Urothelium cell line (cell line): ENCODE measurements around the gene TCAF1.

Source experiments
- DNase-seq: peaks from one replicate; pipeline ENCODE4 v3.0.0; 2011; ENCODE audit warnings: low spot score, mixed read lengths
- FAIRE-seq: peaks from 2 replicates; lab custom pipeline; 2011; peaks lifted over from hg19 to GRCh38; lab: Jason Lieb, UNC

Gene TCAF1, protein sequence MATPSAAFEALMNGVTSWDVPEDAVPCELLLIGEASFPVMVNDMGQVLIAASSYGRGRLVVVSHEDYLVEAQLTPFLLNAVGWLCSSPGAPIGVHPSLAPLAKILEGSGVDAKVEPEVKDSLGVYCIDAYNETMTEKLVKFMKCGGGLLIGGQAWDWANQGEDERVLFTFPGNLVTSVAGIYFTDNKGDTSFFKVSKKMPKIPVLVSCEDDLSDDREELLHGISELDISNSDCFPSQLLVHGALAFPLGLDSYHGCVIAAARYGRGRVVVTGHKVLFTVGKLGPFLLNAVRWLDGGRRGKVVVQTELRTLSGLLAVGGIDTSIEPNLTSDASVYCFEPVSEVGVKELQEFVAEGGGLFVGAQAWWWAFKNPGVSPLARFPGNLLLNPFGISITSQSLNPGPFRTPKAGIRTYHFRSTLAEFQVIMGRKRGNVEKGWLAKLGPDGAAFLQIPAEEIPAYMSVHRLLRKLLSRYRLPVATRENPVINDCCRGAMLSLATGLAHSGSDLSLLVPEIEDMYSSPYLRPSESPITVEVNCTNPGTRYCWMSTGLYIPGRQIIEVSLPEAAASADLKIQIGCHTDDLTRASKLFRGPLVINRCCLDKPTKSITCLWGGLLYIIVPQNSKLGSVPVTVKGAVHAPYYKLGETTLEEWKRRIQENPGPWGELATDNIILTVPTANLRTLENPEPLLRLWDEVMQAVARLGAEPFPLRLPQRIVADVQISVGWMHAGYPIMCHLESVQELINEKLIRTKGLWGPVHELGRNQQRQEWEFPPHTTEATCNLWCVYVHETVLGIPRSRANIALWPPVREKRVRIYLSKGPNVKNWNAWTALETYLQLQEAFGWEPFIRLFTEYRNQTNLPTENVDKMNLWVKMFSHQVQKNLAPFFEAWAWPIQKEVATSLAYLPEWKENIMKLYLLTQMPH

DNA sequence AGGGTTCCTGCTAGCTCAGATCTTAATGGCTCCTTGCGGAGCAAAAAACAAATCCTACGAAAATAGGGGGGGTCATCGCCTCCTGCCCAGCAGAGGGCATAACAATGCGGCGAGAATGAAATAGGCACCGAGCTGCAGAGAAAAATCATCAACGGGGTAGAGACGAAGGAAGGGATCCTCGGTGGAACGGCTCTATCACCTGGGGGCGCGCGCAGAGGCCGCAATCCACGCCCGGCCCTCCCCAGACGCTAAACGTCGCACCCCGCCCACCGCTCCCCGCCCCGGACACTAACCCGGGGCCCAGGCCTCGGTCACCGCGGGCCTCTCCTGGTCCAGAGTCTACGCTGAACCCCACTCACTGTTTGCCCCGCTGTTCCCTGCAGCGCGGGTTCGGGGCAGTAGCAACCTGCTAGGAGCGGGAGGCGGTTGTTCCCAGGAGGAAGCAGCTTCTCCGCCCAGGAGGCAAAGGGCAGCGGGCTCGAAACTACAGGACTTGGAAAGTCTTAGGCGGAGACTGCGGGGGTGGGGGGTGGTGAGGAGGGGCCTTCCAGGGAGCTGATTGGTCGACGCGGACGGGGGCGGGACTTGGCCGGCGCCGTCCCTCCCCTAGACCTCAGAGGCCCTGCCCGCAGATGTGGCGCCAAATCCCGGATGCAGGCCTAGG lies at the start of gene TCAF1:
TCAF1 (minus strand) TSS at position 509 of the 664 bp plus-strand sequence. CDS start 25,568 bp downstream, outside the sequence.
- FAIRE-seq: no peak
- DNase-seq: peak; percentile 95

- DNase-seq (no peak), FAIRE-seq (no peak)
Measured at GRCh38 chr7:143948733-143949132, 46.8 kb upstream of the TCAF1 start.

GRCh38 chr7:143947111-143947510 lies 45.1 kb upstream of the TCAF1 start:
- no peak for DNase-seq
- FAIRE-seq: no peak

DNA sequence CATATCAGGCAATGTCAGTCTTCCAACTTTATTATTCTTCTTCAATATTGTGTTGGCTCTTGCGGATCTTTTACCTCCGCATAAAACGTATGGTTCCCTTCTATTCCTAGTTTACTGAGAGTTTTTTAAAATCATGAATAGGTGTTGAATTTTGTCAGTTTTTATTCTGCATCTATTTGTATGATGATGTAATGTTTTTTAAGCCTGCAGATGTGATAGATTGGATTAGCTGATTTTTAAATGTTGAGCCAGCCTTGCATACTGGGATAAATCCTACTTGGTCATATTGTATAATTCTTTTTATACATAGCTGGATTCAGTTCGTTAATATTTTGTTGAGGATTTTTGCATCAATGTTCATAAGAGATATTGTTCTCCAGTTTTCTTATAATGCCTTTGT lies 43.4 kb upstream of the TCAF1 start:
- DNase-seq (no peak), FAIRE-seq (no peak)

GRCh38 chr7:143938379-143939243 lies 36.6 kb upstream of the TCAF1 start:
- FAIRE-seq: no peak
- no peak for DNase-seq

DNA sequence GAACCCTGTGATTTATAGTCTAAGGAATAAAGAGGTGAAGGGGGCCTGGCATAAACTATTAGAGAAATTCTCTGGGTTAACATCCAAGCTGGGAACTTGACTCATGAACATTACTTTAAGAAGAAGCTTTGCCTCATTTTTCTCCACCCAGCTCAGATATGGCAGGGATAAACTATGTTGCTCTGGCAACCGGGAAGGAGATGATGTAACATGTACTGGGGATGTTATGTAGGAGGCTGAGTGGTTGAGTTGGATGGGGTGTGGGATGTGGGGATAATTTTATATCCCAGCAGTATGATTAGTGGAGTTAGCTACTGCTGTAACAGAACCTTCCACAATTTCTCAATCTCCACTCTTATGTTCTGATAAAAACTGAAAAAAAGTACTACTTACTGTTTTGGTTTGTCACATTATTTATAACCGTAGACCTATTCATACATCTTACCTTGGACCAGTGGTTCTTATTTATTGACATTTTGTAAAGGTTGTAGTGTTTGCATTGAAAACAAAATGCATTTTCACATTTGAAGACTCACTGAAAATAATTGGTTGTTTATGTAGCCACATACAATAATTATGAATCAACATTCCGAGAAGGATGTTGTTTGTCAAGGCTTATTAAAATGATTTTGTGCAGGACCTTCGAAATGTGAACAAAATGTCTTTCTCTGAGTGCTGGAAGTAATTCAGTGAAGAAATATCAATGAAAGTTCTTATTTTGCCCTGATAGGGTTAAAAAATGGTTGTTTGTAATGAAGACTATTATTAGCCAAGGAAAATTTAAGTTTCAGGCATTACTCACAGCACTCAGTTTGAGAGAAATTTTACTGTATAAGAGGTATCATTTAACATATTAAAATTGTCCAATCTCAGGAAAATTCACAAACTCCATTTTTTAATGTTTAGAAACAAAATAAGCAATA lies 34.4 kb upstream of the TCAF1 start:
- FAIRE-seq (no peak), DNase-seq (no peak)

- DNase-seq (no peak), FAIRE-seq (no peak)
Measured at GRCh38 chr7:143934526-143935325, 32.8 kb upstream of the TCAF1 start, which contains the start of gene OR2F2. Gene OR2F2 (plus strand): TSS chr7:143935233. CDS start chr7:143935233, 0 bp downstream.

DNA sequence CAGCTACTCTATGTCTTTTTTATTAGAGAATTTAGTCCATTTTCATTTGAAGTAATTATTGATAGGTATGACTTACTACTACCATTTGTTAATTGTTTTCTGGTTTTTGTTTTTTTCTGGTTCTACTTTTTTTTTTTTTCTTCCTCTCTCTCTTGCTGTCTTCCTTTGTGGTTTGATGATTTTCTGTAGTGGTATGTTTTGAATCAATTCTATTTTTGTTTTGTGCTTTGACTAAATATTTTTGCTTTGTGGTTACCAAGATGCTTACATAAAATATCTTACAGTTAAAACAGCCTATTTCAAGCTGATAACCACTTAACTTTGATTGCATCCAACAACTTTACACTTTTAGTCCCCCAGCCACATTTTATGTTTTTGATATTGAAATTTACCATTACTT lies 29.8 kb upstream of the TCAF1 start:
- FAIRE-seq (no peak), DNase-seq (no peak)

- DNase-seq: no peak
- no peak for FAIRE-seq
Measured at GRCh38 chr7:143929224-143929920, 27.4 kb upstream of the TCAF1 start.

- no peak for FAIRE-seq
Measured at GRCh38 chr7:143924851-143925250, 22.9 kb upstream of the TCAF1 start.

DNA sequence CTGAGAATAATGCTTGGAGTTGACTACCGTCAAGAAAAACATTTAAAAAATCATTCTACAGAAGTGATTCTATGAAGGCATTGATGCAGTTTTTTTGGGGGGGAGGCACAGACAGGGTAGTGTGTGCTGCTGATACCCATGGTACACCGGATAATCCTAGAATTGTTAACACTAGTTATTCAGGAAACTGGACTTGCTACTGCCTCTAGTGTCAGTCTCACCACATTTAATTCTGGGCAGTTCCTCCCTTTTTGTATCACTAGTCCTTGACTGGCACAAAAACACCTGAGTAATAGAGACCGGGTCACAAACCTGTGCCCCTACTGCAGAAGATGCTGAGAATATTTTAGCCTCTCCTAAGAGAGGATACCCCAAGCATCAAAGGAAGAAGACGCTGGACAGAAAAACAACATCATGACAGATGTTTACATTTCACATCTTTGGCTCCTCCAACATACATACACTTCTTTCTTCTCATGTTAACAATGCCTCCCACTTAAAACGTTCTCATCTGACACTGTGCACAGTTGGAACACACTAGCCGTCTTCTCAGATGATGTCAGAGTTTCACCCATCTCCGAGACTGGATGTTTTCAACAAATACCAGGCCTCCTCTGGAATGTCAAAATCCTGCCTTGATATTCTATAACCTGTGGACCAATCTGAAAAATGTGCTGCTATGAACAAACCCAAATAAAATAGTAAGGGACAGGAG lies 13.1 kb upstream of the TCAF1 start:
- DNase-seq: no peak
- FAIRE-seq: no peak

More at GRCh38 chr7:143924851-143925250, 22.9 kb upstream of the TCAF1 start:
- no peak for DNase-seq

- FAIRE-seq (no peak), DNase-seq (no peak)
Measured at GRCh38 chr7:143913945-143914615, 12.1 kb upstream of the TCAF1 start.

GRCh38 chr7:143910473-143911248 lies 8.7 kb upstream of the TCAF1 start:
- DNase-seq: no peak
- no peak for FAIRE-seq

GRCh38 chr7:143909863-143910262 lies 7.9 kb upstream of the TCAF1 start:
- DNase-seq (no peak), FAIRE-seq (no peak)

- no peak for FAIRE-seq
Measured at GRCh38 chr7:143908120-143908519, 6.1 kb upstream of the TCAF1 start.

DNA sequence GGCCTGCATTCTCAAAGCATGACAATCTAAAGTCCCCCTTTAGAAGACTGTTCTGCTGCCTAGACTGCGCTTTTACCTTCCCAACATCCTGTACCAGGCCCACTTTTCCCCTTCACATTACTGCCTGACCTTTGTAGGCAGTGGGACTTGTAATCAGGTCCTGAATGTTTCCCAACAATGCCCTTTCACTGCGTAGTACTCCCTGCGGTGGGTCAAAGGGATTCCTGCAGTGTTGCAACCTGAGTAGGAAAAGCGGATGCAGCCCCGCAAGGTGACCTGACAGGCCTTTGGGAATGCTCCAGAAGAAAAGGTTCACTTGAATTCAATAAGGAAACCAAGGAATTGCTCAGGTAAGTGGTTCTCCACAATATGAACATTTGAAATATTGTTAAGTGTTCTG lies 4.9 kb upstream of the TCAF1 start:
- no peak for DNase-seq
- FAIRE-seq: no peak

More at GRCh38 chr7:143908120-143908519, 6.1 kb upstream of the TCAF1 start:
- DNase-seq: no peak
